Measurements from ENCODE around the gene KBTBD3. TPM values are rescaled to one million over a fixed set of nuclear protein-coding genes. Genes with fewer than 3 reads are reported as not detected.
"Not testable (repeated sequence)": the region's sequence is repeated elsewhere in the genome, so short reads cannot be mapped to it uniquely, and the experiment has no call there.

KBTBD3 gene
- total RNA-seq, 2 experiments from 2014 or later, result 5.7 to 8.1 TPM

GRCh38 chr11:106014035-106014434 lies 63.1 kb downstream of the KBTBD3 start:
- Mint-ChIP-seq H3K27ac (no peak overlapping the region), H3K4me1 (ENCODE audit: low read depth) (peaks cover 46% of the 10 kb centered on the region), H3K4me3 (no peak overlapping the region), H3K9me3 (peaks cover 3% of the 10 kb centered on the region), H3K27me3 (no peaks in the 10 kb centered on the region), H3K36me3 (ENCODE audit: low read depth) (peaks cover 58% of the 10 kb centered on the region)
- ChIA-PET CTCF (interaction anchor here (1.2 kb wide), 1 partner anchor 63 kb away, joined by 3 read pairs; the partner anchor contains the start of genes AASDHPPT and KBTBD3), POLR2A (no interaction called here)
- Histone ChIP-seq H3K9me3 (ENCODE audit: control insufficient read depth in 1 of 2, insufficient read depth in 1 of 2, low read length in 2 of 2) (no peaks in the 10 kb centered on the region), H3K4me1 (ENCODE audit: insufficient read depth, low read length) (peaks cover 3% of the 10 kb centered on the region), H3K36me3 (ENCODE audit: insufficient read depth, low read length) (peaks cover 28% of the 10 kb centered on the region), H3K27ac (ENCODE audit: low read depth in 1 of 2, low read length in 2 of 2) (no peak overlapping the region), H3K4me3 (ENCODE audit: low read length) (no peak overlapping the region), H3K27me3 (ENCODE audit: control insufficient read depth in 1 of 2, insufficient read depth in 2 of 2, low read length in 2 of 2) (no peaks in the 10 kb centered on the region)
- intact Hi-C loops (cut with DNase I, micrococcal nuclease), result no loop called here
- ATAC-seq (ENCODE audit: poor library complexity) (no peak), DNase-seq (no peak)
- TF ChIP-seq CTCF (IDR thresholded peaks at IDR 0.05), result no peak

- CTCF ChIA-PET, result no interaction called here
- Histone ChIP-seq H3K27ac (ENCODE audit: low read depth in 1 of 2, low read length in 2 of 2) (no peak overlapping the region), H3K9me3 (ENCODE audit: control insufficient read depth in 1 of 2, insufficient read depth in 1 of 2, low read length in 2 of 2) (no peaks in the 10 kb centered on the region), H3K36me3 (ENCODE audit: insufficient read depth, low read length) (peaks cover 41% of the 10 kb centered on the region), H3K27me3 (ENCODE audit: control insufficient read depth in 1 of 2, insufficient read depth in 2 of 2, low read length in 2 of 2) (no peaks in the 10 kb centered on the region), H3K4me3 (ENCODE audit: low read length) (no peak overlapping the region), H3K4me1 (ENCODE audit: insufficient read depth, low read length) (peaks cover 3% of the 10 kb centered on the region)
- Mint-ChIP-seq H3K9me3 (peaks cover 3% of the 10 kb centered on the region), H3K4me3 (no peak overlapping the region), H3K27ac (no peak overlapping the region), H3K4me1 (ENCODE audit: low read depth) (peaks cover 38% of the 10 kb centered on the region), H3K27me3 (no peaks in the 10 kb centered on the region), H3K36me3 (ENCODE audit: low read depth) (peaks cover 67% of the 10 kb centered on the region)
- TF ChIP-seq CTCF (IDR thresholded peaks at IDR 0.05), result no peak
- intact Hi-C loops (cut with DNase I, micrococcal nuclease), result no loop called here
- DNase-seq, result no peak
- no peak for ATAC-seq (ENCODE audit: poor library complexity)
- POLR2A ChIA-PET, result no interaction called here
Measured at GRCh38 chr11:106012744-106013143, 64.4 kb downstream of the KBTBD3 start.

- H3K27ac Mint-ChIP-seq, result no peak overlapping the region
- H3K27me3 Mint-ChIP-seq, result no peaks in the 10 kb centered on the region
- intact Hi-C loops (cut with DNase I, micrococcal nuclease), result no loop called here
- no peak for DNase-seq
- H3K36me3 Mint-ChIP-seq (ENCODE audit: low read depth), result peaks cover 78% of the 10 kb centered on the region
- peaks cover 6% of the 10 kb centered on the region for H3K9me3 Mint-ChIP-seq
- H3K4me3 Mint-ChIP-seq, result no peak overlapping the region
- peaks cover 0 to 2% of the 10 kb centered on the region in 2 experiments for H3K9me3 ChIP-seq (ENCODE audit: control insufficient read depth in 1 of 2, insufficient read depth in 1 of 2, low read length in 2 of 2)
- TF ChIP-seq CTCF (IDR thresholded peaks at IDR 0.05), result no peak
- H3K27me3 ChIP-seq (ENCODE audit: control insufficient read depth in 1 of 2, insufficient read depth in 2 of 2, low read length in 2 of 2), result no peaks in the 10 kb centered on the region
- H3K4me1 ChIP-seq (ENCODE audit: insufficient read depth, low read length), result peaks cover 3% of the 10 kb centered on the region
- ChIA-PET POLR2A (no interaction called here), CTCF (no interaction called here)
- H3K36me3 ChIP-seq (ENCODE audit: insufficient read depth, low read length), result peaks cover 46% of the 10 kb centered on the region
- peaks cover 36% of the 10 kb centered on the region for H3K4me1 Mint-ChIP-seq (ENCODE audit: low read depth)
- no peak for ATAC-seq (ENCODE audit: poor library complexity)
- H3K27ac ChIP-seq (ENCODE audit: low read depth in 1 of 2, low read length in 2 of 2), result no peak overlapping the region
- no peak overlapping the region for H3K4me3 ChIP-seq (ENCODE audit: low read length)
Measured at GRCh38 chr11:106011481-106011880, 65.7 kb downstream of the KBTBD3 start.

GRCh38 chr11:106003094-106003493 lies 74.1 kb downstream of the KBTBD3 start:
- intact Hi-C loops (cut with DNase I, micrococcal nuclease); DNase-seq; H3K27ac Mint-ChIP-seq; H3K4me3 ChIP-seq (ENCODE audit: low read length); H3K4me3 Mint-ChIP-seq; H3K4me1 Mint-ChIP-seq (ENCODE audit: low read depth); H3K27me3 Mint-ChIP-seq; CTCF ChIA-PET; H3K27ac ChIP-seq (ENCODE audit: low read depth in 1 of 2, low read length in 2 of 2); H3K27me3 ChIP-seq (ENCODE audit: control insufficient read depth in 1 of 2, insufficient read depth in 2 of 2, low read length in 2 of 2); POLR2A ChIA-PET; ATAC-seq (ENCODE audit: poor library complexity); H3K4me1 ChIP-seq (ENCODE audit: insufficient read depth, low read length): not testable (repeated sequence)
- Histone ChIP-seq H3K9me3 (ENCODE audit: control insufficient read depth in 1 of 2, insufficient read depth in 1 of 2, low read length in 2 of 2) (peaks cover 10 to 11% of the 10 kb centered on the region in 2 experiments), H3K36me3 (ENCODE audit: insufficient read depth, low read length) (peaks cover 17% of the 10 kb centered on the region)
- Mint-ChIP-seq H3K9me3 (peaks cover 17% of the 10 kb centered on the region), H3K36me3 (ENCODE audit: low read depth) (peaks cover 93% of the 10 kb centered on the region)
